Measurements from ENCODE around the gene GNB5. TPM values are rescaled to one million over a fixed set of nuclear protein-coding genes. Genes with fewer than 3 reads are reported as not detected.

Gene GNB5
- total RNA-seq, 1 experiment from 2014 or later, result 29.8 TPM

DNA sequence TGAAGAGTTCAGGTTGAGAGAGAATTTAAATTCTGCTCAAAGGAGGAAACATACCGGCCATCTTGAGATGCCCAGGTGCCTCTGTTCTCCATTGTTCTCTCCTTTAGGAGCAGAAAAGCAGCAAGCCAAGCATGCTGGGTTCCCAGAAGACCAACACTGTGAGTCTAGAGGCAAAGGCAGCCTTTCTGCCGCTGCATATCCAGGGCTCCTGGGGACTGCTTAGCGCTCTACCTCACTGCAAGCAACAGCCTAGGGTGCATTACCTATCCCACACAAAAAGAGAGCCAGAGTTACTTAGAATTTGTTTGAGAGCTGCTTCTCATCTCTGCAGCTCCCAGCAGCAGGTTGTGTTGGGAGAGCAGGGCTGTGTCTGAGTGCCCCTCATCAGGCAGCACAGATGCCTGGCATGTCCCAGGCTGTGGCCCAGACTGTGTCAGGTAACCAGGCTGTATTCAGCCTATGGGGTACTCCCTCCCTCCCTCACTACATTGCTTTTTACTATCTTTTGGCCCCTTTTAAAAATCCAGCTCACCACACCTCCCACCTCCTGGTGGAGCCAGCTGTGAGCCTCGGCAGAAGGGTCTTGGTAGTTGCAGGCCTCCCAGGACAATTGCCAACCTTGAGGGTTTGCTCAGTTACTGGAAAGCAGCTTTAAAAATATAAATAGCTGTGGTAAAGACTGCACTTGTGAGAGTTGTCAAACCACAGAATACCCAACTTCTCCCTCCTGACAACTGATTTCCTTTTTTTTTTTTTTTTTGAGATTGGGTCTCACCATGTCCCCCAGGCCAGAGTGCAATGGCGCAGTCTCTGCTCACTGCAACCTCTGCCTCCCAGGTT, 108.8 kb downstream of the GNB5 start:
- no peak overlapping the region for H3K4me2 ChIP-seq (ENCODE audit: insufficient read depth, insufficient read length, low read length)
- H4K5ac ChIP-seq (ENCODE audit: insufficient read length, low read depth, low read length), result no peak overlapping the region
- Mint-ChIP-seq H3K27ac (peak overlapping the region in 2 of 3 experiments; percentile 83 to 86; a peak in 3 of 7 replicates), H3K9me3 (no peaks in the 10 kb centered on the region), H3K4me3 (no peak overlapping the region), H3K36me3 (ENCODE audit: insufficient read depth in 1 of 3, low read depth in 3 of 3) (no peaks in the 10 kb centered on the region), H3K4me1 (peaks cover 13 to 18% of the 10 kb centered on the region in 2 experiments; a peak in 3 of 4 replicates), H3K27me3 (ENCODE audit: low read depth) (no peaks in the 10 kb centered on the region)
- H3K27me3 ChIP-seq (ENCODE audit: insufficient read depth, low read length), result no peaks in the 10 kb centered on the region
- no peak overlapping the region for H3T11ph ChIP-seq (ENCODE audit: low read length)
- no peak overlapping the region for H2BK20ac ChIP-seq (ENCODE audit: low read depth, low read length, poor library complexity, severe bottlenecking)
- H3K27ac ChIP-seq (ENCODE audit: insufficient read length, low read depth, low read length), result no peak overlapping the region
- no peaks in the 10 kb centered on the region for H3K79me2 ChIP-seq (ENCODE audit: insufficient read depth, low read length)
- no peaks in the 10 kb centered on the region for H3K79me1 ChIP-seq (ENCODE audit: insufficient read depth, low read depth, low read length, poor library complexity, severe bottlenecking)
- no peak overlapping the region for H4K8ac ChIP-seq (replicated peaks; ENCODE audit: insufficient read length, low read depth, low read length)
- no peak overlapping the region for H2BK15ac ChIP-seq (ENCODE audit: low read depth, low read length)
- no peaks in the 10 kb centered on the region for H3K4me1 ChIP-seq (ENCODE audit: insufficient read depth, low read length)
- no peak overlapping the region for H2AK5ac ChIP-seq (ENCODE audit: insufficient read length, low read length)
- no peak overlapping the region for H2BK120ac ChIP-seq (ENCODE audit: low read depth, low read length, poor library complexity, severe bottlenecking)
- no peak for DNase-seq
- H3K4ac ChIP-seq (ENCODE audit: low read depth, low read length), result no peak overlapping the region
- H3K56ac ChIP-seq (ENCODE audit: insufficient read length, low read depth, low read length), result no peak overlapping the region
- H3K14ac ChIP-seq (ENCODE audit: insufficient read depth, low read length), result no peak overlapping the region
- H2AFZ ChIP-seq (ENCODE audit: low read length), result no peak overlapping the region
- no peak overlapping the region for H3K9ac ChIP-seq (ENCODE audit: extremely low read depth, insufficient read length, low read length)
- no CpG with 5 or more reads among the region's 5 CpGs for WGBS (ENCODE audit: extremely low coverage, insufficient read length, low lambda C conversion rate)
- no peaks in the 10 kb centered on the region for H3K9me3 ChIP-seq (ENCODE audit: control insufficient read depth, low read depth, low read length)
- no peak overlapping the region for H2BK12ac ChIP-seq (ENCODE audit: insufficient read length, low read depth, low read length)
- no peaks in the 10 kb centered on the region for H4K20me1 ChIP-seq (ENCODE audit: control insufficient read depth, insufficient read depth, insufficient read length)
- H4K91ac ChIP-seq (ENCODE audit: insufficient read length, low read depth, low read length), result no peak overlapping the region
- H3K18ac ChIP-seq (ENCODE audit: insufficient read length, low read depth, low read length), result no peak overlapping the region
- H2BK5ac ChIP-seq (ENCODE audit: insufficient read length, low read length), result no peak overlapping the region
- TF ChIP-seq, protein P1, sequence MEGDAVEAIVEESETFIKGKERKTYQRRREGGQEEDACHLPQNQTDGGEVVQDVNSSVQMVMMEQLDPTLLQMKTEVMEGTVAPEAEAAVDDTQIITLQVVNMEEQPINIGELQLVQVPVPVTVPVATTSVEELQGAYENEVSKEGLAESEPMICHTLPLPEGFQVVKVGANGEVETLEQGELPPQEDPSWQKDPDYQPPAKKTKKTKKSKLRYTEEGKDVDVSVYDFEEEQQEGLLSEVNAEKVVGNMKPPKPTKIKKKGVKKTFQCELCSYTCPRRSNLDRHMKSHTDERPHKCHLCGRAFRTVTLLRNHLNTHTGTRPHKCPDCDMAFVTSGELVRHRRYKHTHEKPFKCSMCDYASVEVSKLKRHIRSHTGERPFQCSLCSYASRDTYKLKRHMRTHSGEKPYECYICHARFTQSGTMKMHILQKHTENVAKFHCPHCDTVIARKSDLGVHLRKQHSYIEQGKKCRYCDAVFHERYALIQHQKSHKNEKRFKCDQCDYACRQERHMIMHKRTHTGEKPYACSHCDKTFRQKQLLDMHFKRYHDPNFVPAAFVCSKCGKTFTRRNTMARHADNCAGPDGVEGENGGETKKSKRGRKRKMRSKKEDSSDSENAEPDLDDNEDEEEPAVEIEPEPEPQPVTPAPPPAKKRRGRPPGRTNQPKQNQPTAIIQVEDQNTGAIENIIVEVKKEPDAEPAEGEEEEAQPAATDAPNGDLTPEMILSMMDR (conservative IDR thresholded peaks at IDR 0.05), result no peak
- H3K23ac ChIP-seq (ENCODE audit: insufficient read length, low read depth, low read length), result no peak overlapping the region
- H3K23me2 ChIP-seq (ENCODE audit: insufficient read length, low read depth, low read length, poor library complexity, severe bottlenecking), result no peaks in the 10 kb centered on the region

Data from H9 (cell line).